ENCODE data around the gene DUSP15.
"Not testable (repeated sequence)": the region's sequence is repeated elsewhere in the genome, so short reads cannot be mapped to it uniquely, and the experiment has no call there.

DUSP15 gene

DNA sequence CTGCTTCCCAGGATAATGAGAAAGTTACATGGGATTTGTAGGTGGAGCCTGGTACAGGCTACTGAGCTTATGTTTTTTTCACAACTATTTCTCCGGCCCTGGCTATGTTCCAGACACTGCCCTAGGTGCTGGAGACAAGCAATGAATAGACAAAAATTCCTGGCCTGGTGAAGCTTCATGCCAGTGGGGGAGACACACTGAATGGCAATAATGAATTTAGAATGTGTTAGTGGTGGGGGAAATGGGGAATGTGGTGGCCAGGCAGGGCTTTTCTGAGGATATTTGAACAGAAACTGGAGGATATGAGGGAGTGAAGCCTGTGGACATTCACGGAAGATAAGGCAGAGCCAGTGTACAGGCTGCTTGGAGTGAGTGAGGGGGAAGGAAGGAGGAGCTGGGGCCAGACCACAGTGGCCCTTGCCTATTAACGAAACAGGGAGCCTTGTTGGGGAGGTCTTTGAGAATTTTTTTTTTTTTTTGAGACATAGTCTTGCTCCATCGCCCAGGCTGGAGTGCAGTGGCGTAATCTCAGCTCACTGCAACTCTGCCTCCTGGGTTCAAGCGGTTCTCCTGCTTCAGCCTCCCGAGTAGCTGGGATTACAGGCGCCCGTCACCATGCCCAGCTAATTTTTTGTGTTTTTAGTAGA, 31.6 kb downstream of the DUSP15 start:
- no peak for DNase-seq

DNA sequence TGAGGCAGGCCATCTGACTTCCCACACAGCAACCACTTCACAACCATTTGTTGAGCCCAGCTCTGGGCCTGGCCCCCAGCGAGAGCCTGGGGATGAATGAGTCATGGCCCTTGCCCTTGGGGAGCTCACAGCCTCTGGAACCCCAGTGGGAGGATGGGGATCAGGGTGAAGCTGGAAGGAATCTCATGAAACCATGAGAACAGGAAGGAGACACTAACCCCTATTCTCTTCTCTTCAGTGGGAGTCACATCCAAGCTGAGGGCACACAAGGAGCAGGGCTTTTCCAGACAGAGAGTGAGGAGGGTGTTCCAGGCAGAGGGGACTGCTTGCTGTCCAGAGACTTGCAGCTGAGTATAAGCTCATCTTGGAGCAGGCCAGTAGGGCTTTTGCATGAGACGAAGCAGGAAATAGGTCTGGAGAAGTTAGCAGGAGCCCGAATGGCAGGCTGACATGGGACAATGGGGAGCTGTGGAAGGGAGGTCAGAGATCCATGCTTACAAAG, 32.4 kb downstream of the DUSP15 start:
- no peak for DNase-seq

DNA sequence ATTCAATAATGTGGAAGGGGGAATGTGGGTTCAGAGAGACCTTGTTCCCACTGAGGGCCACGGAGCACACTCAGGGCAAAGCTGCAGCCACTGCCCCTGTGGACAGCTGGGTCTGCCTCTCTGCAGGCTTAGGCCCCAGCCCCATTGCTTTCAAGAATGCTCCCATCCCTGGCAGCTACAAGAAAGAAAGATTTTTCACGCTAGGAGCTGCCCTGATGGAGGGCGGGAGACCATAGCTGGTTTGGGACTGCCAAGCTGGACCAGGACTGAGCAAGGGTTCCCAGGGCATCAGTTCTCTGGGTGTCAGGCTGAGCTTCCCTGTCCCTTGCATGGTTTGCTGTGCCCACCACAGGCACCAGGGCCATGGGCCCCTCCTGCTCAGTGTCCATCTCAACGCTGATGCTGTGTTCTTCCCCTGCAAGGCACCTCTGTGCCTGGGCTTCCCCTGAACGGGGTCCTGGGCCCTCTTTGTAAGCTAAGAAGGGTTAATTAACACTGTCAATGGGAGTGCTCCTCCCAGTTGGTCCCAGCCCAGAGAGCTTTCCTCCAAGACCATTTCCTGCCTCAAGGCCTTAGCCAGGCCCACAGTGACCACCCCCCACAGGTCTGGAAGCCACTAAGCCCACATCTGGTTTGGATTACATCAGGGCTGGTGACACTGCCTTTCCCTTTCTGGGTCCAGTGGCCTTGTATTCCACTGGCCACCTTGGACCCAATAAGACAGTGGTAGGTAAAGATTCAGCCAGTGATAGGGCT, 33.3 kb downstream of the DUSP15 start:
- DNase-seq, result no peak

DNA sequence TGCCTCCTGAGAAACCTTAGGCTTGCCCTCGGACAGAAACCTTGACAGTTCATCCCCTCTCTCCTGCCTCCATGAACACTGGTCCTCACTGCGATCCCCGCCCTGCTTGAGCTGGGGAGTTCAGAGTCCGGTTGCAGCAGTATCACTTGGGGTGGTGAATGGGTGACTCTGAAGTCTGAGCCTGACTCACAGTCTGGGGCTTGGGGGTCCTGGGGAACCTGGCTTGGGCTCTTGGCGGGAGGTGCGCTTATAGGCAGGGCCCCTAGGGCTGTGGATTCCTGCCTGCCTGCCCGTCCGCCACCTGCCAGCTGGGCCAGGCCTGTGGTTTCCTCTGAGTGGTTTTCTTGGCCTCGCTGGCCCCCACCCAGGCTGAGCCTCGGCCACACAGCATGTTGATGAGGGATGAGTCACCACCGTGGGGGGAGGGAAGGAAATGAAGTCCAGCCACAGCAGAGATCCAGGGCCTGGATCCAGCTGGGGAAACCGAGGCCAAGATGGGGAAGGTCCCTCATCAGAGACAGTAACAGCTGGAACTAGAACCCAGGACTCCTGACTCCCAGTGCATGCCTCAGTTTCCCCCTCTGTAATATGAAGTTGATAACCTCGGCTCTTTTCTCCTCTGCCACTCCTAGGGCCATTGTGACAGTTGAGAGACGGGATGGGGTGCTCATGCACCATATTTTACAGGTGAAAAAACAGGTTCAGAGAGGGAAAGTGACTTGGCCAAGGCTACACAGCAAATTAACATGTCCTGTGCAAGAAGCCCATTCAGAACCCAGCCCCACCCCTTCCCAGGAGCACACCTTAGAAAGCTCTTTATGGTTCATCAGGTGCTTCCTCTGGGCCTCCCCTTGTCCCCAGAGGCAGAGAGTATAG, 34.1 kb downstream of the DUSP15 start:
- DNase-seq, result peak; percentile 83

DNA sequence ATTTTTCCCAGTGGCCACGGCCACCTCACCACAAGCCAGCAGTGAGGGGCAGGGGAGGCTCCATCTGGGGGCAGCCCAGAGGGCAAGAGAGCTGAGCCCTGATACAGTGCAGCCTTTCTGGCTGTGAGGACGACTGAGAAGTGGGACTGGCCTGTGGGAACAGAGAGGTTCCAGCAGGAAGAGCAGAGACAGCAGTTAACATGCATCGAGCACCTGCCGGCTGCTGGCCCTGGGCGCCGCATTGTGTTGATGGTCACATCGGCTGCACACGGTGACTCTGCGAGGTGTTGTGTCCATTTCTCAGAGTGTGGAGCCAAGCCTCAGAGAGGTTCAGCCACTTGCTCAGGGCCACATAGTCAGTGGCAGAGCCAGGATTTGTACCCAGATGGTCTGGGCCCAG, 34.8 kb downstream of the DUSP15 start:
- no peak for DNase-seq

DNA sequence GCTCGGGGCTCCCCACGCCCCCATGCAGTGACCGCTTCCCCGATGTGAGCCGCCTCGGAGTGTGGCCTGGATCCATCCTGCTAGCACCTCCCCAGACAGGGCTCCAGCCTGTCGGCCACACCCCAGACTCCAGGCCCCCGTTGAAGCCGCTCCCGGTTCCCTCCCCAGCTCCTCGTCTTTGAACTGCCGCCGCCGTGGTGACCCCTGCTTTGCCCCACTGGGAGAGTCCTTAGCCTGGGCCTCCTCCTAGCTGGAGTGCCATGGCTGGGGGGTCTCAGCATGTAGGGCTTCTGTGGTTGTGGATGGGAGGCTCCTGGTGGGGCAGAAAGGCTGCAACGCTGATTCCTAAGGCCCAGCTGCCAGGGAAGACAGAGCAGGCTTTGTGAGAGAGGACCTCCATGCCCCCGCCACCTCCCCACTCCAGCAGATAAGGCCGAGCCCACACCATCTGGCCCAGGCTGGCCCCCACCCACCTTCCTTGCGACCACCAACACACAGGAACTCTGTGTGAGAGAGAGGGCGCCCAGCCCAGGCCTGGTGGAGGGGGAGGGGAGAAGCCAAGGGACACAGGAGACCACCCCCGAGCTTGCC, 36.3 kb downstream of the DUSP15 start:
- DNase-seq, result no peak

DNA sequence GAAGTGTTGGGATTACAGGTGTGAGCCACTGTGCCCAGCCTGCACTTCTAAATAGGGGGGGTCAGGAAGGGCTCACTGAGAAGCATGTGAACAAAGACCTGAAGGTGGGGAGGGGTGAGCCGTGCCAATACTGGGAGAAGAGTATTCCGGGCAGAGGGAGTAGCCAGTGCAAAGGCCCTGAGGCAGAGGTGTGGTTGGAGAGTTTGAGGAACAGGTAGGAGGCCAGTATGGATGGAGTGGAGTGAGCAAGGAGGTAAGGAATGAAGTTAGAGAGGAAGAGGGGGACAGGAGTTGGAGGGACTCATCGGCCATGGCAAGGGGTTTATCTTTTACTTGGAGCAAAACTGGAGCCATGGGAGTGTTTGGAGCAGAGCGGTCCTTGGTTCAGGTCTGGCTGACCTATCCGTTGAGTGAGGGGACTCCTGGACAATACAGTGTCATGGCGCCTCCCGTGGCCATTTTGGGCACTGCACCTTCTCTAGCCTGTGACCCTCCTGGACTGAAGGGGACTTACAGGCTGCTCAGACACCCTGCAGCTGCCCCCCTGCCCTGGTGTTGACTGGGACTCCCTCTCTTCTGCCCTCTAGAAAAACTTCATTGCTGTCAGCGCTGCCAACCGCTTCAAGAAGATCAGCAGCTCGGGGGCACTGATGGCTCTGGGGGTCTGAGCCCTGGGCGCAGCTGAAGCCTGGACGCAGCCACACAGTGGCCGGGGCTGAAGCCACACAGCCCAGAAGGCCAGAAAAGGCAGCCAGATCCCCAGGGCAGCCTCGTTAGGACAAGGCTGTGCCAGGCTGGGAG, 37.0 kb downstream of the DUSP15 start:
- DNase-seq, result peak; percentile 79

DNA sequence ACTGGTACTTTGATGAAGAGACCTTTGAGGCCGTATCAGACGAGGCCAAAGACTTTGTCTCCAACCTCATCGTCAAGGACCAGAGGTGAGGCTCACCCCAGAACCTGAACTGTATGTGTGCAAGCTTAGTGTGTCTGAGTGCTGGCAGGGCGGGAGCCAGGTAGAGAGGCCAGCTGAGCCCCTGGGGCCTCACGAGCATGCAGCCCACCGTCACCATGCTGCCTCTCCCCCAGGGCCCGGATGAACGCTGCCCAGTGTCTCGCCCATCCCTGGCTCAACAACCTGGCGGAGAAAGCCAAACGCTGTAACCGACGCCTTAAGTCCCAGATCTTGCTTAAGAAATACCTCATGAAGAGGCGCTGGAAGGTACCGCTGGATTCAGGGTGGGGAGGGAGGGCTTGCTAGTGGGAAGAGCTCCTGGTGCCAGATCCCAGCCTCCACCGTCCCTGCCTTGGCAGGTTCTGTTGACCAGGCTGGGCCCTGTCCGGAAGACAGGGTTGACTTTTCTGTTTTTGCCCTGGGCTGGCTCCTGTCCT, 38.5 kb downstream of the DUSP15 start:
- DNase-seq, result no peak

DNA sequence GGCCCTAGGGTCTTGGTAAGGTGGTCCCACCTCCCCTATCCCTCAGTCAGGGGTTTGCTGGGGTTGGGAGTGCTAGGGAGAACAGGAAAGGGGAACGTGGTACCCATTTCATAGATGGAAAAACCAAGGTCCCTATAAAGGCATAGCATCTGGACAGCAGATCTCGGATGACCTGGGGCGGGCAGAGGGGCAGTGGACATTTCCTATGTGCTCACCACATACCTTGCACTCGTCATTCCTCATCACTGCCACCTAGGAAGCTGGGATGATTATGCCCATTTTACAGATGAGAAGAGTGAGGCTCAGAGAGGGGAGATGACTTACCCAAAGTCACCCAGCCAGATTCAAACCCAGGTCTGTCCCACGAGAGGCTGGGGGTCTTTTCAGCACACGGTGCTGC, 39.1 kb downstream of the DUSP15 start:
- no peak for DNase-seq

DNA sequence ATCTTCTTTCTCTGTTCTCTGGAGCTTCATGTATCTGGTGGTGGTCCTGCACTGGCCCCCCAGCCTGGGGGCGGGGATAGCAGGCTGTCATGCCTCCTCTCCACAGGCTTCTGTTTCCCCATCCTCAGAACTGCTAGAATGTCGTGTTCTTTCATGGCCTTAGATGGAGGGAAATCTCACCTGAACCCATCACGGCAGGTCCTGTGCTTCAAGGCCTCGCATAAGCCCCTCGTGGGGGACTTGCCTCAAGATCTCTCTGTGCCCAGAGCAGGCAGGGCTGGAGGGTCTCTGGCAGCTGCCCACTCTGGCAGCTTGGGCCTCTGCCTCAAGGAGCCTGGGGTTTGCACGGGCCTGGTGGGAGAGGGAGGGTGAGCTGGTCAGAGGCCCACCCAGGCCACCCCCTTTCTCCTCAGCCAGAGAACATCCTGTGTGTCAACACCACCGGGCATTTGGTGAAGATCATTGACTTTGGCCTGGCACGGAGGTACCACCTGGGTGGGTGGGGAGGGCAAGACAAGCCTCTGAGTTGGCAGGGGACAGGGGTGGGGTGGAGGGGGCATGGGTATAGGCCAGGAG, 39.8 kb downstream of the DUSP15 start:
- DNase-seq, result no peak

DNA sequence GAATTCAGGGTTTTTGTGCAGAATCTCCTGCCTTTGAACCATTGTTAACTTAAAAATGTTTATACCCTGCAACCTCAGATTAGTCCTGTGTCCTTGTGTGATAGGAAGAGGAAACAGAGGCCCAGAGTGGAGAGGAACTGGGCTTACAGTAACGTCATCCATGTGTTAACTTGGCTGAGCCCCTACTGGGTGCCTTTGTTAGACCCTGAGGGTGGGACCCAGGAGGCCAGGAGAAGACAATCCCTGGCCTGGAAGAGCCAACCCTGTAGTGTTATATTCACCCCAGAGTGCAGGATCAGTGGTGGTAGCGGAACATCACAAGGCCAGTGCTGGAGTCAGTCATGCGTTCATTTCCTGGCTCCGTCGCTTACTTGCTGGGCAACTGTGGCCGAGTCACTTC, 40.6 kb downstream of the DUSP15 start:
- no peak for DNase-seq

DNA sequence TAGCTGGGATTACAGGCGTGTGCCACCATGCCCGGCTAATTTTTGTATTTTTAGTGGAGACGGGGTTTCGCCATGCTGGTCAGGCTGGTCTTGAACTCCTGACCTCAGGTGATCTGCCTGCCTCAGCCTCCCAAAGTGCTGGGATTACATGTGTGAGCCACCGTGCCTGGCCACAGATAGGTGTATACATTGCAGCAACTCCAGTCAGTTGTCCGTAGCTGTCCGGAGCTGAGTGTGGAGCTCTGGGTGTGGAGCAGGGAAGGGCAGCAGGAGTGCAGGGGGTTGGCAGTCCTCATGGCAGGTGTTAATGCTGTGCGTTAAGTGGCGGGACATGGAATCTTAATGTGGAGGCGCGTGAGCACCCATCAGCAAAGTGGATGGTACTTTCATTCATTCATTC, 42.3 kb downstream of the DUSP15 start:
- DNase-seq, result not testable (repeated sequence)

DNA sequence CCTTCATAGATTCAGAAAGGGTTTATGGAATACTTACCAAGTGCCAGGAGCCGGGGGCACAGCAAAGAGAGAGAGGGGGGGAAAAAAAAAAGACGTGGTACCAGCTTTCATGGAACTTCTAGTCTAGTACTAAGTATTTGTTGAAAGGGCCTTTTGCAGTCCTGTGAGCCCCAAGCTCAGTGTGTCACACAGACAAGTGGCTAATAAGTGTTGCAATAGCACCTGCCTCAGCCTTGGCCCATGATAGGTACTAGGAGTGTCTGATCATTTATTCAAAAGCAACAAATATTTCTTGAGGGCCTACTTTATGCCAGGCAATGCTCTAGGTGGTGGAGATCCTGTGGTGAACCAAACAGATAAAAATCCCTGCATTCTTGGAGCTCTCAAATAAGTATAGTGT, 43.3 kb downstream of the DUSP15 start:
- DNase-seq, result no peak

DNA sequence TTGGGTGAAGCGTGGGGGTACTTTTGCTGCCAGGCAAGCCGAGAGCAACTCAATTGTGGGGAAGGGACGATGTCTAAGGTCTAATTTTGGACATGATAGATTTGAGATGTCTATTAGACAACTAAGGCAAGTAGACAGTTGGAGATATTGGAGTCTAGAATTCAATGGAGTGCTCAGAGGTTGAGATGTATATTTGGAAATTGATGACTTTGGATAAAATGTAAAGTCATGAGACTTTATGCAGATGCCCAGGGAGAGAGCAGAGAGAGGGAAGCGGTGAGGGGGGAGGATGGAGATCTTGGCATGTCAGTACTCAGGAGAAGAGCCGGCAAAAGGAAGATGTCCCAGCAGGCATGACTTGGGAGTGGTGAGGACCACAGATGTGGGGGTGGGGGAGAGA, 44.3 kb downstream of the DUSP15 start:
- no peak for DNase-seq

DNA sequence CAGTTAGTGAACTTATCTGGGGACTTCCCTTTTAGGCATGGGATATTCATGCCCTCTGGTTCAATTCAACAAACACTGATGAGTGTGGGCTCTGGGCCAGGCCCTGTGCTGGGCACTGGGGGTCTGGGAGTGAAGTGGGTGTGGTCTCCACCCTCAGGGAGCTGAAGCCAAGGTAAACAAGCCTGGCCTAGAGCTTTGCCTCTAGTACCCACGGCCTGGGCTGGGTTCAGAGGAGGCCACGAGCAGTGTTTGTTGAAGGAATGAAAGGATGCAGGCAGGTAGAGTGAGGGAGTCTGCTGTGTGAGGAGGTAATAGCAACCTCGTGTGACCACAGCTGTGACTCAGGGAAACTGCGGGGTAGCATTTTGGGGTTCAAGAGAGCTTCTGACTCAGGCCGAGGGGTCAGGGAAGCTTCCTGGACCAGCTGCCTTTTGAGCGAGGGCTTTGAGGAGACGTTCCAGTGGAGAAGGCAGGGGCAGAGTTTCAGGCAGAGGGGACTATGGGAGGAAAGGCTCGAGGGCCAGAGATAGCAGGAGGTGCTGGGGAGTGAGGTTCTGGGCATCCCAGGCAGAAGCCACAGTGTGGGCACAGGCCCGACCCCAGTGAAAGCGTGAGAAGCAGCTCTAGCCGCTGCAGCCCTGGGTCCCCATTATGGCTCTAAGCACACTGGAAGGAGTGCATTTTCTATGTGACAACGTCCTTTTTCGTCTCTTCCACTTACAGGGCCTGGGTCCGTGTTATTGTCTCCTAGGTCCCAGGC, 45.6 kb downstream of the DUSP15 start:
- no peak for DNase-seq

DNA sequence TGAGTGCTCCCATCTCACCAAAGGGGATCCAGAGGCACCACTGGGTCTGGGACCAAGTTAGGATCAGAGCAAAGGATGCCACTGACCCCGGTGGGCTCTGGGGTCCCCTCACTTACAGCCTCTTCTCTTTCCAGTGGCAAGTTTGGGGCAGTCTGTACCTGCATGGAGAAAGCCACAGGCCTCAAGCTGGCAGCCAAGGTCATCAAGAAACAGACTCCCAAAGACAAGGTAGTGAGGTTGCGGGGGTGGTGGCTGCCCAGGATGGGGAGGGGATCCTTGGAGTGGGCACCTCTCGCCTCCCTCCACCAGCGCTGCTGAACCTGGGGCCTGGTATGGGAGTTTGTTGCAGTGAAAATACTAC, 46.2 kb downstream of the DUSP15 start:
- DNase-seq, result no peak

DNA sequence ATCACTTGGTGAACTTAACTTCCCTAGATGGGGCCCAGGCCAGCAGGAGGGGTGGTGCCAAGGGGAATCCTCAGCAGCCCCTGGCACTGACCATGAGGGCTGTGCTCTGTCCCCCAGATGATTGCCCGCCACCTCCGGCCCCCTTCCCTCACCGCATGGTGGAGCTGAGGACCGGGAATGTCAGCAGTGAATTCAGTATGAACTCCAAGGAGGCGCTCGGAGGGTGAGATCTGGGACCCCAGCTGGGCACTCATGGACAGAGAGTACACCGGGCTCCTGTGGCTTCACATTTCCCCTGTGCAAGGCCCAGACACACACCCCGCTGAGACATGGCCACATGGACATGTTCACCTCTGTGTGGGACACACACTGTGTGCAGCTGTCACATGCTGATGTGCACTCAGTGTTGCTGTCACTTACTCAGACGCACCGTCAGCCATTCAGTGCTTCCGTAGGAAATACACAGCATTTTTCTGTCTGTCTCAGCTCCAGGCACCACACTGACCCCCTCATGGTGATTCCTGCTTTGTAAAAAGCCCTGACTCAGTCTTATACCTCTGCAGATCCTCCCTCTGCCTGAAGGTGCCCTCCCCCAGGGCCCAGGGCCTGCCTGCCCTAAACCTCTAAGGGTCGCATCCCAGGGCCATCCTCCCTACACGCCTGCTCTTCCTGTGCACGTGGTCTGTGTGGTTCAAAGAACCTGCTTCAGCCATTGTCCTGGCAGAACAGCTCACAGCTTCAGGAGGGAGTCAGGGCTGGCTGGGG, 46.8 kb downstream of the DUSP15 start:
- no peak for DNase-seq

DNA sequence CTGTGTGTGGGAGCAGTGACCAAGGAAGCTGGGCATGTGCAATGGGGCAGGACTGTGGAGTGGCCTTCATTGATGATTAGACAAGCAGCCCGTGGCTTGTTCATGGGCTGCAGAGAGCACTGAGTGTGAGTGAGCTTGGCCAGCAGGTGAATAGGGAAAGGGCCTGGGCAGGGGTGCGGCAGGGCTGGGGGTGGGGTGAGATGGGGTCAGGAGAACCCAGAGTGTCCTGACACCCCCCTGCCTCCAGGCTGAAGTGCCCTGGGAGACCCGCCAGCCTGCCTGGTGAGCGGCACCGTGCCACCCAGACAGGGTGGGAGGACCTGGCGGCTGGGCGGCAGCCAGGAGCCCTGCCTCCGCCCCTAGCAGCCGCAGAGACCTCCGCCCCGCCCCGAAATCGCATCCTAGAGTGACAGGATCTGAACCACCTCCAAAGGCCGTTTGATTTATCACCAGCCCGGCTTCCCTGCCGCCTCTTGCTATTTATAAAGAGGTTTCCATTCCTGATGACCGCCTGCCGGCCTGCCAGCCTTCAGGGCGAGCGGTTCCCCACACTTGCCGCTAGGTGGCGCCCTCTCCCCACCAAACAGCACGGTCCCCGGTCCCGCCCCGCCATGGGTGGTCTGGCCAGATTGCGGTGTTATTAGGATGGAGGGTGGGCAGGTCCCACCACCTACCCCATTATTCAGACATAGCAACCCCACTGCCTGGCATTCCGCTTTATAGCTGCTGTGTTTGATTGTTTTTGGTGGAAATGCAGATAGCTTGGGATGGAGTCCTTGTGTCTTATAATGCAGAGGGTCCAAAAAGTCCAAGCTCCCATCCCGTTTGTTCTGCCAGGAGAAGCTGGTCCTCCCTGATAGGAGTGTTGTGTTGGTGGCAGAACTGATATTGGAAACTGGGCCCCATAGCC, 47.7 kb downstream of the DUSP15 start:
- DNase-seq, result peak; percentile 91

DNA sequence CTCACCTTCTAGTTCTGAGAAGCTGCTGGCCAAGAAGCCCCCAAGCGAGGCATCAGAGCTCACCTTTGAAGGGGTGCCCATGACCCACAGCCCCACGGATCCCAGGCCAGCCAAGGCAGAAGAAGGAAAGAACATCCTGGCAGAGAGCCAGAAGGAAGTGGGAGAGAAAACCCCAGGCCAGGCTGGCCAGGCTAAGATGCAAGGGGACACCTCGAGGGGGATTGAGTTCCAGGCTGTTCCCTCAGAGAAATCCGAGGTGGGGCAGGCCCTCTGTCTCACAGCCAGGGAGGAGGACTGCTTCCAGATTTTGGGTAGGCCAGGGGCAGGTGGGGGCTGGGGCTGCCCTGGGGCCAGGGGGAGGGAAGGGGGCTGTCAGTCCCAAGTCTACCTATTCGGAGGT, 48.9 kb downstream of the DUSP15 start:
- DNase-seq, result no peak

All from right forelimb (tissue), 1 donor.